Lower leg skin (tissue), 4 donors: ENCODE data around the gene ZBTB16. TPM values are rescaled to one million over a fixed set of nuclear protein-coding genes. Genes with fewer than 3 reads are reported as not detected.

ENCODE experiments used
- DNase-seq, 2 donors: peaks; one replicate each; pipeline ENCODE4 v3.0.0-alpha.2; 2019; ENCODE audit warnings: low spot score in 2 of 2
- H3K4me3 ChIP-seq: fragments of 200-600 bp; sonication (generic); 2 replicates; pipeline ENCODE4 v1.5.1; 2017; ENCODE audit warnings: mild to moderate bottlenecking, low read depth; ENCODE audit not compliant: poor library complexity, severe bottlenecking
- POLR2A ChIP-seq, 2 donors: fragments of 450-650 bp; IDR thresholded peaks; one replicate each; pipeline ENCODE4 v1.6.1; 2016 to 2017; ENCODE audit warnings: antibody characterized with exemption in 2 of 2, mild to moderate bottlenecking in 1 of 2, moderate library complexity in 1 of 2
- WGBS, 2 donors: methylation state at CpG; one replicate each; pipeline ENCODE4 v1.1.5; 2018; 5-methylcytosine and 5-hydroxymethylcytosine counted together
- intact Hi-C: fragments of 100-400 bp; cut with DNase I; formaldehyde crosslinking; loops from one replicate; pipeline ENCODE4 v1.15.0; 2023; ENCODE audit warnings: low total_unique reads
- total RNA-seq, 4 donors: library from RNA; depleted of rRNA; stranded (reverse); fragments of >200 nt; gene quantifications; one replicate each; pipeline ENCODE4 v1.1.0, GENCODE V29; 2016
- TF ChIP-seq, protein P1 (sequence below), 3 donors: fragments of 450-650 bp; IDR thresholded peaks; one replicate each; pipeline ENCODE4 v1.5.1; 2016; ENCODE audit warnings: antibody characterized with exemption in 3 of 3, mild to moderate bottlenecking in 3 of 3, moderate library complexity in 2 of 3

Gene ZBTB16
- total RNA-seq, 4 donors from 2014 or later, result 167 to 369 (median 233) TPM

DNA sequence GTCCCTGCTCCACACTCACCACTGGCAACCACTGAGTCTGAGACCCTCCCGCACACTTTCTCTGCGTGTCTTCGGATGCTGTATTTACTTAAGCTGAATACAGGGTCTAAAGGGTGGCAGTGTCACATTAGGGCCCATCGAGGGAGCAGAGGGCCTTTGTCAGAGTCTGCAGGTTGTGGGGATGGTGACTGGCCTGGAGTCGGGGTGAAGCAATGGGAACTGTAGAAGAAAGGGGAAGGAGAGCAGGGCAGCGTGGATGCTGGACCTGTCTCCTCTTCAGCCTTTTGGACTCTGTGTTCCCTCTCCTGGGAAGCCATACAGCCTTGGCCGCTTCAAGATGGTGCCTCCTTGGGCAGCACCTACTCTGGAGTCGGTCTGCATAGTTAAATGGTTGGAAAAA is 61.1 kb downstream of the ZBTB16 start:
- no peak overlapping the region for H3K4me3 ChIP-seq
- DNase-seq, result peak in 1 of 2 donors; percentile 78
- 96 to 97% methylated on average over 8 of the region's 8 CpGs for WGBS, 2 donors
- TF ChIP-seq POLR2A (IDR thresholded peaks at IDR 0.05), result no peak
- TF ChIP-seq, protein P1, sequence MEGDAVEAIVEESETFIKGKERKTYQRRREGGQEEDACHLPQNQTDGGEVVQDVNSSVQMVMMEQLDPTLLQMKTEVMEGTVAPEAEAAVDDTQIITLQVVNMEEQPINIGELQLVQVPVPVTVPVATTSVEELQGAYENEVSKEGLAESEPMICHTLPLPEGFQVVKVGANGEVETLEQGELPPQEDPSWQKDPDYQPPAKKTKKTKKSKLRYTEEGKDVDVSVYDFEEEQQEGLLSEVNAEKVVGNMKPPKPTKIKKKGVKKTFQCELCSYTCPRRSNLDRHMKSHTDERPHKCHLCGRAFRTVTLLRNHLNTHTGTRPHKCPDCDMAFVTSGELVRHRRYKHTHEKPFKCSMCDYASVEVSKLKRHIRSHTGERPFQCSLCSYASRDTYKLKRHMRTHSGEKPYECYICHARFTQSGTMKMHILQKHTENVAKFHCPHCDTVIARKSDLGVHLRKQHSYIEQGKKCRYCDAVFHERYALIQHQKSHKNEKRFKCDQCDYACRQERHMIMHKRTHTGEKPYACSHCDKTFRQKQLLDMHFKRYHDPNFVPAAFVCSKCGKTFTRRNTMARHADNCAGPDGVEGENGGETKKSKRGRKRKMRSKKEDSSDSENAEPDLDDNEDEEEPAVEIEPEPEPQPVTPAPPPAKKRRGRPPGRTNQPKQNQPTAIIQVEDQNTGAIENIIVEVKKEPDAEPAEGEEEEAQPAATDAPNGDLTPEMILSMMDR (IDR thresholded peaks at IDR 0.05), result no peak
- intact Hi-C loops, result no loop called here

DNA sequence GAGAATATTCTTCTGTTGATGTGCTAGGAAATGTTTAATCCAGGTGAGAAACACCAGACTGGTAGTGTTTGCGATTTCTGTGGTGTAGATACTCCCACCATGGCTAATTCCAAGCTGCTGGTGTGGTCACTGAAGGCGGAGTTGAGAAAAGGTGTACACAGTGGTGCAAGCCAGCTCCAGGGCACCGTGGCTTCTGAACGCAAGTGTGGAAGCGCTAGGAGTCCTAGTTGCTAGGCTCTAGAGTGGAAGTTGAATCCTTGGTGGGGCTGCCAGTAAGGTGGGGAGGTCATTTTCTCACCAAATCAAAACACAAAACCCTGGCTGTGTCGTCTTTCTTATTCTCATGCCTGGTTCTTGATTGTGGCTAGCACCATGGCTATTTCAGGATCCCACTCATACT is 61.6 kb downstream of the ZBTB16 start:
- peak in 1 of 2 donors; percentile 74 for DNase-seq
- TF ChIP-seq, protein P1 (IDR thresholded peaks at IDR 0.05), result no peak
- no peak for TF ChIP-seq POLR2A (IDR thresholded peaks at IDR 0.05)
- 92 to 97% methylated on average over 6 of the region's 6 CpGs for WGBS, 2 donors
- intact Hi-C loops, result no loop called here
- no peak overlapping the region for H3K4me3 ChIP-seq

DNA sequence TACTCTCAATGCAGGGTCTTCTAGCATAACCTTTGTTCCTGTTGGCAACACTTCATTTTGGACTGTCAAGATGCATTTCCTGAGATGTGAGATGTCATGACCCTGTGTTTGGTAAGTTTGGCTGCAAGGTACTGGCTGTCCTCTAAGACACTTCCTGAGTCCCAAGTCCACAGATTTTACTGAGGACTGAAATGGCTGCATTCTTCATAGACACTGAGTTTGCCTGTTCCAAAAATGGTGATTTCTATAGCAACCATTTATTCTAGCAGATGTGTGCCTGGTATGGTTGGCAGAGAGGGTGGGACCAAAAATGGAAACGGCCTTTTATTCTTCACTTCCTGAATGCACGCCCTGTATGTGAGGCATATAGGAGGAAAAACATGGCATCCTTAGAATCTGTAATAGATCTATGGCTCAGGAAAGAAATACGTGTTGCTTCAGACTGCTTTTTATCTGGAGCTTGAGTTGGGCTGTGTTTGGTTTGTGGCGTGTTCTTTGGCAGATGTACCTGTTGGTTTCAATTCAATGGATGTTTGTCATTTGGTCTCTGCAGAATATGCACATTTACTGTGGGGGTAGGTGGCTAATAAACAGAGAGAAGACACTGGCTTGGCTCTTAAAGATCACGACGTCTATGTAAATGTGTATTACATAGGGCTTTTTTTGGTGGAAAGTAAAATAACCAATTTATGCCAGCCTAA is 62.4 kb downstream of the ZBTB16 start:
- WGBS, 2 donors, result 76 to 82% methylated on average over 6 of the region's 6 CpGs
- H3K4me3 ChIP-seq, result no peak overlapping the region
- DNase-seq, result no peak
- TF ChIP-seq, protein P1 (IDR thresholded peaks at IDR 0.05), result no peak
- TF ChIP-seq POLR2A (IDR thresholded peaks at IDR 0.05), result no peak
- intact Hi-C loops, result no loop called here

DNA sequence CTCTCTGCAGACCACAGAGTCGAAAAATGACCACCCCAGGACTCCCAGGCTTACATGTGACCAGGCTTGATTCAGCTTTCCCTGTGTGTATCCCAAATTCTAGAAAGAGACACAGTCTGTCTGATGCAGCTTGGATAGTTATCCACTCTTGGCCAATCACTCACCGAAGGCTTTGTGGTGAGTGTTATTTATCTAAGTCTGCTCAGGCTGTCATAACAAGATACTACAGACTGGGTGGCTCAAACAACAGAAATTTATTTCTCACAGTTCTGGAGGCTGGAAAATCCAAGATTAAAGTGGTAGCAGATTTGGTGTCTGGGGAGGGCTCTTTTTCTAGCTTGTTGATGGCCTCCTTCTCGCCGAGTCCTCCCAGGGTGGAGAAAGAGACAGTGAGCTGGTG is 63.2 kb downstream of the ZBTB16 start:
- no peak for DNase-seq
- H3K4me3 ChIP-seq, result no peak overlapping the region
- intact Hi-C loops, result no loop called here
- TF ChIP-seq POLR2A (IDR thresholded peaks at IDR 0.05), result no peak
- TF ChIP-seq, protein P1 (IDR thresholded peaks at IDR 0.05), result no peak
- WGBS, 2 donors, result 81 to 83% methylated on average over 4 of the region's 4 CpGs

DNA sequence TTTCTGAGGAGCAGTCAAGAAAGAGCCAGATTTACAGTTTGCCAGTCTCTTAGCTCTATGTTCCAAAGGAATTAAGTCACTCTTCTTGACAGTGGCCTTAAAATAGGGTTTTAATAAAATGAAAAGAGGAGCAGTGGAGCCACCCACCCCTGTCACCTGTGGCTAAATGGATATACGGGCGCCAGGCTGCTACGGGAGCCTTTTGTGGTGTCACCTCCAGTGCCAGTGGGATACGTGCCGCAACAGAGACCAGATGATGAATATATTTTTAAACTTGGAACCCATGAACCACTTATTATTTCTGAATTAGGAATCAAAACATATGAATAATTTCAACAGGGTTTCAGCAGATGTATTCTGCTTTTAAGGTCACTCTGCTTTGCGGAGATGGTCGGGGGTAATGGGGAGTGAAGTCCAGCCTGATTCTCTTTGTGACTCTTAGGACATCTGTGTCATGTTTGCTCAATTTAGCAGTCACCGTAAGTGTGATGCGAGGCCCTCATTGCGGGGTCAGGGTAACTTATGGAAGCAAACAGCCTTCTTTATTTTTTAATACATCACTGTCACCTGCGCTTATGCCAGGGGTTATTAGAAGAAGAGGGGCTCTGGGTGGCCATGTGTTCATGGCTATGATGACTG is 64.3 kb downstream of the ZBTB16 start:
- H3K4me3 ChIP-seq, result no peak overlapping the region
- peak in 1 of 2 donors; percentile 53 for DNase-seq
- 76 to 83% methylated on average over 11 of the region's 11 CpGs for WGBS, 2 donors
- intact Hi-C loops, result no loop called here
- TF ChIP-seq, protein P1 (IDR thresholded peaks at IDR 0.05), result no peak
- no peak for TF ChIP-seq POLR2A (IDR thresholded peaks at IDR 0.05)
